ENCODE data around the gene MUC7. TPM values are rescaled to one million over a fixed set of nuclear protein-coding genes. Genes with fewer than 3 reads are reported as not detected.

Gene MUC7
- total RNA-seq, 4 donors from 2014 or later: not detected

- Histone ChIP-seq H3K4me3 (no peak within 1 kb of the TSS), H3K27ac (no peak within 1 kb of the TSS), H3K9me3 (no peaks in the 10 kb centered on the region), H3K27me3 (no peaks in the 10 kb centered on the region), H3K4me1 (no peaks in the 10 kb centered on the region), H3K36me3 (no peaks in the 10 kb centered on the region)
- DNase-seq: no peak
- no peak for TF ChIP-seq CTCF (IDR thresholded peaks at IDR 0.05)
- TF ChIP-seq POLR2A (IDR thresholded peaks at IDR 0.05): no peak
These were observed 46.3 kb downstream of the MUC7 start, which contains the start of gene AMTN for GRCh38 chr4:70518269-70518668. TSS of gene AMTN (plus strand) at chr4:70518569. CDS start at chr4:70518778, 209 bp downstream.

- Histone ChIP-seq H3K27me3 (no peaks in the 10 kb centered on the region), H3K4me3 (no peak overlapping the region), H3K4me1 (no peaks in the 10 kb centered on the region), H3K9me3 (no peaks in the 10 kb centered on the region), H3K27ac (no peak overlapping the region), H3K36me3 (no peaks in the 10 kb centered on the region)
- TF ChIP-seq CTCF (IDR thresholded peaks at IDR 0.05): no peak
- no peak for TF ChIP-seq POLR2A (IDR thresholded peaks at IDR 0.05)
- no peak for DNase-seq
These were observed 46.7 kb downstream of the MUC7 start for GRCh38 chr4:70518716-70519115.

DNA sequence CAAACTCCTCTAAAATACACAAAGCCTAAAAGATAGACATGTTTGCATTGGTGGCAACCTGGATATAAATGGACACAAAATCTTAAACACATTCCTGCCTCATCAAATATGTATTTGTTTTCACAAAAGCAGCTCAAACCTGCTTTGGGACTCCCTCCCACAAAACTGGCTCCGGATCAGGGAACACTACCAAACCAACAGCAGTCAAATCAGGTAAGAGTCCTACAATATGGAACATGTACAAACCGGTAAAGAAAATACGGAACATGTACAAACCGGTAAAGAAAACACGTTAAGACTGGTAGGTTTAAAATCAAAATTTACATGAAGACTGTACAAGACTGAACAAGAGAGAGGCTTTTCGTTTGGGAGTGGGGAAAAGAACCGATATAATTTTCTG, 50.6 kb downstream of the MUC7 start:
- Histone ChIP-seq H3K4me3 (no peak overlapping the region), H3K4me1 (no peaks in the 10 kb centered on the region), H3K9me3 (no peaks in the 10 kb centered on the region), H3K27ac (no peak overlapping the region), H3K27me3 (no peaks in the 10 kb centered on the region), H3K36me3 (no peaks in the 10 kb centered on the region)
- DNase-seq: no peak
- no peak for TF ChIP-seq POLR2A (IDR thresholded peaks at IDR 0.05)
- TF ChIP-seq CTCF (IDR thresholded peaks at IDR 0.05): no peak

DNA sequence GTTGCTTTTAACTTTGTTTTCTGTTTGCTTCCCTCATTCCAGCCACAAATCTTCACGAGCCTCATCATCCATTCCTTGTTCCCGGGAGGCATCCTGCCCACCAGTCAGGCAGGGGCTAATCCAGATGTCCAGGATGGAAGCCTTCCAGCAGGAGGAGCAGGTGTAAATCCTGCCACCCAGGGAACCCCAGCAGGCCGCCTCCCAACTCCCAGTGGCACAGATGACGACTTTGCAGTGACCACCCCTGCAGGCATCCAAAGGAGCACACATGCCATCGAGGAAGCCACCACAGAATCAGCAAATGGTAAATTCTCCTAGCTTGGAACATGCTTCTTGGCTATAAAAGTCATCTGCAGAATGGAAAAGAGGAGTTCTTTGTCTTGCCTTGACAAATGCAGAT, 59.0 kb downstream of the MUC7 start:
- H3K9me3 ChIP-seq: no peaks in the 10 kb centered on the region
- no peaks in the 10 kb centered on the region for H3K27me3 ChIP-seq
- H3K27ac ChIP-seq: no peak overlapping the region
- DNase-seq: no peak
- no peak overlapping the region for H3K4me3 ChIP-seq
- H3K4me1 ChIP-seq: no peaks in the 10 kb centered on the region
- TF ChIP-seq POLR2A (IDR thresholded peaks at IDR 0.05) (no peak), CTCF (IDR thresholded peaks at IDR 0.05) (no peak)
- no peaks in the 10 kb centered on the region for H3K36me3 ChIP-seq

DNA sequence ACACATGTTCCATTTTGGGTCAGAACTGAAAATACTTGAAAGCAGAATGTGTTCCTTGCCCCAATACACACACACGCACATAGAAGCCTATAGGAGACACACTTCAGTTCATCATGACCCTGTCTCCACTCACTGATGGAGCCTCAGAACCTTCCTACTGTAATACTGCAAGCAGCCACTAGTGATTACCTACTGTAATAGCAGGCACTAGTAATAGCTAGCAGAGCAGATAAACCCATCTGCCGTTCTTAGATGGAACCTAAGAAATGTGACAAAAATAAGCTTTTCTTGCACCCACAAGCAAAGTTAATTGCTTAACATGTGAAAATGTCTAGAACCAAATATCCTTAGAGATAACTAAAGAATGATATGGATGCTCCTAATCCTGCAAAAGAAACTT, 60.0 kb downstream of the MUC7 start:
- no peaks in the 10 kb centered on the region for H3K36me3 ChIP-seq
- H3K4me1 ChIP-seq: no peaks in the 10 kb centered on the region
- no peak overlapping the region for H3K4me3 ChIP-seq
- no peak overlapping the region for H3K27ac ChIP-seq
- no peak for DNase-seq
- no peaks in the 10 kb centered on the region for H3K9me3 ChIP-seq
- H3K27me3 ChIP-seq: no peaks in the 10 kb centered on the region
- TF ChIP-seq CTCF (IDR thresholded peaks at IDR 0.05) (no peak), POLR2A (IDR thresholded peaks at IDR 0.05) (no peak)

Other genes starting within 250 kb of the MUC7 start
- 10 to 100 TPM in 1 of 4 donors, 1 to 10 TPM in 1, not detected in 2; 2.4 to 36.3 TPM for gene FDCSP, start 246.1 kb upstream of the MUC7 start, total RNA-seq
- gene CSN3, start 229.6 kb upstream of the MUC7 start, total RNA-seq: not detected
- gene CABS1, start 137.2 kb upstream of the MUC7 start, total RNA-seq: not detected
- not detected for gene SMR3A, start 111.4 kb upstream of the MUC7 start, total RNA-seq
- gene SMR3B, start 89.1 kb upstream of the MUC7 start, total RNA-seq: not detected
- gene OPRPN, start 74.3 kb upstream of the MUC7 start, total RNA-seq: not detected
- gene AMTN, start 46.4 kb downstream of the MUC7 start, total RNA-seq: not detected
- not detected for gene AMBN, start 120.1 kb downstream of the MUC7 start, total RNA-seq
- gene ENAM, start 156.5 kb downstream of the MUC7 start, total RNA-seq: not detected
- 100 to 1,000 TPM in 2 of 4 donors, 10 to 100 TPM in 2; 15.9 to 326 (median 89.6) TPM for gene JCHAIN, start 194.3 kb downstream of the MUC7 start, total RNA-seq
- gene UTP3, start 216.3 kb downstream of the MUC7 start, total RNA-seq: 10 to 100 TPM; 13.3 to 37.1 (median 15.6) TPM
- gene RUFY3, start 249.8 kb downstream of the MUC7 start, total RNA-seq: 100 to 1,000 TPM in 1 of 4 donors, 10 to 100 TPM in 3; 36.1 to 113 (median 47.1) TPM

Measured in Peyer's patch (tissue), 4 donors.